ENCODE results near the gene TUBGCP6.

The TUBGCP6 gene

GRCh38 chr22:50261615-50262459 is 17.0 kb upstream of the TUBGCP6 start, which contains the start of gene MAPK12:
Gene MAPK12 (minus strand): TSS chr22:50261683. CDS start chr22:50261509, 174 bp downstream.
- no peak for DNase-seq

GRCh38 chr22:50260801-50261614 is 16.2 kb upstream of the TUBGCP6 start:
- no peak for DNase-seq

- DNase-seq = no peak
These were observed 15.6 kb upstream of the TUBGCP6 start for GRCh38 chr22:50260434-50260800.

- DNase-seq = no peak
These were observed 14.5 kb upstream of the TUBGCP6 start for GRCh38 chr22:50259302-50259701.

GRCh38 chr22:50258361-50259292 is 13.8 kb upstream of the TUBGCP6 start:
- DNase-seq = no peak

- no peak for DNase-seq
These were observed 12.9 kb upstream of the TUBGCP6 start for GRCh38 chr22:50257451-50258360.

- DNase-seq = no peak
These were observed 12.2 kb upstream of the TUBGCP6 start for GRCh38 chr22:50257041-50257440.

GRCh38 chr22:50256258-50256862 is 11.5 kb upstream of the TUBGCP6 start:
- DNase-seq = no peak

GRCh38 chr22:50255607-50256006 is 10.8 kb upstream of the TUBGCP6 start:
- DNase-seq = no peak

- no peak for DNase-seq
These were observed 10.3 kb upstream of the TUBGCP6 start for GRCh38 chr22:50255099-50255498.

- no peak for DNase-seq
These were observed 9.1 kb upstream of the TUBGCP6 start for GRCh38 chr22:50253941-50254340.

GRCh38 chr22:50253046-50253915 is 8.5 kb upstream of the TUBGCP6 start:
- no peak for DNase-seq

- no peak for DNase-seq
These were observed 7.5 kb upstream of the TUBGCP6 start for GRCh38 chr22:50252082-50253045.

- no peak for DNase-seq
These were observed 6.8 kb upstream of the TUBGCP6 start for GRCh38 chr22:50251477-50252081.

GRCh38 chr22:50250555-50251476 is 6.0 kb upstream of the TUBGCP6 start, which contains the start of gene HDAC10:
Gene HDAC10 (minus strand): TSS chr22:50251265. CDS start chr22:50251032, 233 bp downstream.
- no peak for DNase-seq

GRCh38 chr22:50250249-50250554 is 5.4 kb upstream of the TUBGCP6 start:
- DNase-seq = no peak
